Mammary epithelial cell (primary cell): ENCODE results near the gene CLVS2.

Experiments
- EZH2 ChIP-seq: IDR thresholded peaks from 2 replicates; pipeline ENCODE4 v1.6.1; 2012; ENCODE audit warnings: low read length, inconsistent platforms, borderline replicate concordance
- TF ChIP-seq, protein P1 (sequence below), 2 donors: IDR thresholded peaks in 1 of 2; conservative IDR thresholded peaks in 1 of 2; 2 replicates each; pipeline ENCODE4 v1.5.1; 2011 to 2012; ENCODE audit warnings: inconsistent platforms in 2 of 2, low read length in 2 of 2, mild to moderate bottlenecking in 2 of 2, control low read depth in 1 of 2, low read depth in 1 of 2; ENCODE audit not compliant: insufficient read depth in 1 of 2; ENCODE audit errors: extremely low read depth in 1 of 2

DNA sequence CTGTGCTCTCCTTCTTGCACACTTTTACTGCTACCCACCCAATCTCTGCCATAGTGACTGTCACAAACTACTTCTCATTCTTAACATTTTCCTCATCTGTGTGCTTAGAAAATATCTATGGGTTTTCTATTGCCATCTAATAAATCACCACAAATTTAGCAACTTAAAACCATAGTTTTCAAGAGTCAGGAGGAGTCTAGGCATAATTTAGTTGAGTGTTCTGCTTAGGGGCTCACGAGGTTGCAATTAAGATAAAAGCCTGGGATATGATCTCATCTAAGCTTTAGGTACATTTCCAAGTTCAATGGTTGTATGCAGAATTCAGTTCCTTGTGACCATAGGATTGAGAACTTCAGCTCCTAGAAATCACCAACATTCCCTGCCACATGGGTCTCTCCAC is 98.8 kb downstream of the CLVS2 start:
- no peak for TF ChIP-seq EZH2
- TF ChIP-seq, protein P1, sequence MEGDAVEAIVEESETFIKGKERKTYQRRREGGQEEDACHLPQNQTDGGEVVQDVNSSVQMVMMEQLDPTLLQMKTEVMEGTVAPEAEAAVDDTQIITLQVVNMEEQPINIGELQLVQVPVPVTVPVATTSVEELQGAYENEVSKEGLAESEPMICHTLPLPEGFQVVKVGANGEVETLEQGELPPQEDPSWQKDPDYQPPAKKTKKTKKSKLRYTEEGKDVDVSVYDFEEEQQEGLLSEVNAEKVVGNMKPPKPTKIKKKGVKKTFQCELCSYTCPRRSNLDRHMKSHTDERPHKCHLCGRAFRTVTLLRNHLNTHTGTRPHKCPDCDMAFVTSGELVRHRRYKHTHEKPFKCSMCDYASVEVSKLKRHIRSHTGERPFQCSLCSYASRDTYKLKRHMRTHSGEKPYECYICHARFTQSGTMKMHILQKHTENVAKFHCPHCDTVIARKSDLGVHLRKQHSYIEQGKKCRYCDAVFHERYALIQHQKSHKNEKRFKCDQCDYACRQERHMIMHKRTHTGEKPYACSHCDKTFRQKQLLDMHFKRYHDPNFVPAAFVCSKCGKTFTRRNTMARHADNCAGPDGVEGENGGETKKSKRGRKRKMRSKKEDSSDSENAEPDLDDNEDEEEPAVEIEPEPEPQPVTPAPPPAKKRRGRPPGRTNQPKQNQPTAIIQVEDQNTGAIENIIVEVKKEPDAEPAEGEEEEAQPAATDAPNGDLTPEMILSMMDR (conservative IDR thresholded peaks at IDR 0.05 in 1 of 2, IDR thresholded peaks at IDR 0.05 in 1 of 2; ENCODE audit: extremely low read depth in 1 of 2, insufficient read depth in 1 of 2, low read depth in 1 of 2, low read length in 2 of 2), result no peak
